Mucosa of descending colon (tissue), 3 donors: ENCODE measurements around the gene TP63. TPM values are rescaled to one million over a fixed set of nuclear protein-coding genes. Genes with fewer than 3 reads are reported as not detected.

Experiments used
- ATAC-seq: fragments of 200-7000 bp; cut with Tn5 transposase; one replicate; pipeline ENCODE4 v1.9.1; 2020; ENCODE audit warnings: mild to moderate bottlenecking, moderate library complexity
- DNase-seq, 3 donors: peaks; one replicate each; pipeline ENCODE4 v3.0.0-alpha.2; 2020
- H3K36me3 ChIP-seq: fragments of 200-600 bp; one replicate; pipeline ENCODE4 v1.8.0; 2021; ENCODE audit warnings: low read depth, mild to moderate bottlenecking
- H3K4me1 ChIP-seq: fragments of 200-600 bp; one replicate; pipeline ENCODE4 v1.8.0; 2021; ENCODE audit warnings: low read depth, mild to moderate bottlenecking
- H3K4me3 ChIP-seq: fragments of 200-600 bp; one replicate; pipeline ENCODE4 v1.8.0; 2021; ENCODE audit warnings: mild to moderate bottlenecking
- H3K9me3 ChIP-seq: fragments of 200-600 bp; one replicate; pipeline ENCODE4 v1.8.0; 2021; ENCODE audit warnings: mild to moderate bottlenecking
- intact Hi-C, 2 donors: fragments of 100-400 bp; cut with DNase I in 1 of 2; cut with micrococcal nuclease in 1 of 2; formaldehyde crosslinking; loops; one replicate each; pipeline versions ENCODE4 v1.11.0 to v1.11.1; 2022; cut with DNase I, micrococcal nuclease
- total RNA-seq, 3 donors: library from RNA; stranded (reverse); fragmentation: NEBNext Ultra II Directional in 2 of 3; extraction: Animal tissue kit (Norgen Biotek cat#: 25700) in 2 of 3; gene quantifications; one replicate each; pipeline versions ENCODE4 v1.2.1 to v1.2.4, GENCODE V29; 2021 to 2023
- TF ChIP-seq, protein P1 (sequence below): fragments of 200-600 bp; IDR thresholded peaks from one replicate; pipeline ENCODE4 v1.8.0; 2022; ENCODE audit warnings: antibody characterized with exemption, mild to moderate bottlenecking
- donor health status: DM: no; HTN: no; CAD: no; lungs with moderate emphysema.
- donor health status: DM: no; HTN: no; CAD: no.
- donor health status: DM: no; HTN: yes; CAD: no.

The TP63 gene
- total RNA-seq, 3 donors from 2014 or later, result 0.31 to 0.57 TPM; not detected in 1

DNA sequence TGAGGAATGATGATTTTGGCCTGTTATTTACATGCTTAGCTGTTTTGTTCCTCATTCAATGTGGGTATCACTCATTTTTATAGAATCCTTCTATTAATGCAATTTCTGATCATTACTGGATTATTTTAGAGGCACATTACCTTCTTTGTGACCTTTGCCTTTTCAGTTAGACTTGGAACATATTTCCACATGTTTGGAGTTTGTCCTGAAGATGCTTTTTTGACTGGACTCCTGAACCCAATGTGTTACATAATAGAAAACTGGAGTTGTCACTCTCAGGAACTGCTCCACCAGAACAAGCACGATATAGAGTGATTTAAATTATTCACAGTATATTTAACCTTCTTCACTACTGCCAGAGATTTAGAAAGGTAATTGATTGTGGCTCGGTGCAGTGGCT, 59.5 kb downstream of the TP63 start:
- H3K4me1 ChIP-seq, result no peaks in the 10 kb centered on the region
- intact Hi-C loops, result no loop called here
- H3K4me3 ChIP-seq, result no peak overlapping the region
- no peaks in the 10 kb centered on the region for H3K9me3 ChIP-seq
- TF ChIP-seq, protein P1, sequence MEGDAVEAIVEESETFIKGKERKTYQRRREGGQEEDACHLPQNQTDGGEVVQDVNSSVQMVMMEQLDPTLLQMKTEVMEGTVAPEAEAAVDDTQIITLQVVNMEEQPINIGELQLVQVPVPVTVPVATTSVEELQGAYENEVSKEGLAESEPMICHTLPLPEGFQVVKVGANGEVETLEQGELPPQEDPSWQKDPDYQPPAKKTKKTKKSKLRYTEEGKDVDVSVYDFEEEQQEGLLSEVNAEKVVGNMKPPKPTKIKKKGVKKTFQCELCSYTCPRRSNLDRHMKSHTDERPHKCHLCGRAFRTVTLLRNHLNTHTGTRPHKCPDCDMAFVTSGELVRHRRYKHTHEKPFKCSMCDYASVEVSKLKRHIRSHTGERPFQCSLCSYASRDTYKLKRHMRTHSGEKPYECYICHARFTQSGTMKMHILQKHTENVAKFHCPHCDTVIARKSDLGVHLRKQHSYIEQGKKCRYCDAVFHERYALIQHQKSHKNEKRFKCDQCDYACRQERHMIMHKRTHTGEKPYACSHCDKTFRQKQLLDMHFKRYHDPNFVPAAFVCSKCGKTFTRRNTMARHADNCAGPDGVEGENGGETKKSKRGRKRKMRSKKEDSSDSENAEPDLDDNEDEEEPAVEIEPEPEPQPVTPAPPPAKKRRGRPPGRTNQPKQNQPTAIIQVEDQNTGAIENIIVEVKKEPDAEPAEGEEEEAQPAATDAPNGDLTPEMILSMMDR, result no peak
- no peaks in the 10 kb centered on the region for H3K36me3 ChIP-seq
- DNase-seq, result no peak
- no peak for ATAC-seq

DNA sequence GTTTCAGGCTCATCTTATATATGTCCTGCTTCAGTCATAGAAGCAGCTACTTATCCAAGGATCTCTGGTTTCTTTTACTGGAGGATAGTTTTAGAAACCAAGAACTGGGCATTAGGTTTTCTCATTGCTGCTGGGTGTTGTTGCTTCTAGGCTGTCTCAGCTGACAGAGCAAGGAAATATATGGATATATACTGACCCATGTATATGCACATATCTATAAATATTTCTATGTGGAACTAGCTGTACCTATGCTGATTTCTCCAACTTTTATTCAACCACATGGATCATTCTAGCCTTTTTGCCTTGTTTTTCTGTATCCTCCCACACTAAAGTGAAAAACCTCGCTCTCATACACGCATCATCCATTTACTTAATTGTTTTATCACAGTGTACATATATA, 64.2 kb downstream of the TP63 start:
- Histone ChIP-seq H3K9me3 (no peaks in the 10 kb centered on the region), H3K4me3 (no peak overlapping the region), H3K36me3 (no peaks in the 10 kb centered on the region), H3K4me1 (no peaks in the 10 kb centered on the region)
- TF ChIP-seq, protein P1, result no peak
- ATAC-seq (no peak), DNase-seq (no peak)
- intact Hi-C loops, result no loop called here

DNA sequence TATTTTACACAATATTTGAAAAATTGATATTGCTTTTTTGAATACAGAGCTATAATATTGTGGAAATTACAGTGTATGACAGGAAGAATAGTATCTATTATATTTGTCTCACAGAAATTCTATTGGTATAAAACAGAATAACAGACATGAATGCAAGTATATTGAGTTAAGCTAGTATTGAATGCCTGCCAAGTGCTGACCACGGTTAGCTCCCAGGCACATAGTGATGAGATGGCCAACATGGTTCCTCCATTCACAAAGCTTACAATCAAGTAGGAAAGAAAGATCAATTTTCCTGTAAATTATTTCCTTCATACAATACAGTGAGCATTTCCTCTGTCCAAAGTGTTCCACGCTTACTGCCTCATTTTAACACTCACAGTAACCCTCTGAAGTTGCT, 67.6 kb downstream of the TP63 start:
- Histone ChIP-seq H3K9me3 (no peaks in the 10 kb centered on the region), H3K4me3 (no peak overlapping the region), H3K36me3 (no peaks in the 10 kb centered on the region), H3K4me1 (no peaks in the 10 kb centered on the region)
- intact Hi-C loops, result no loop called here
- TF ChIP-seq, protein P1, result no peak
- no peak for DNase-seq
- no peak for ATAC-seq

DNA sequence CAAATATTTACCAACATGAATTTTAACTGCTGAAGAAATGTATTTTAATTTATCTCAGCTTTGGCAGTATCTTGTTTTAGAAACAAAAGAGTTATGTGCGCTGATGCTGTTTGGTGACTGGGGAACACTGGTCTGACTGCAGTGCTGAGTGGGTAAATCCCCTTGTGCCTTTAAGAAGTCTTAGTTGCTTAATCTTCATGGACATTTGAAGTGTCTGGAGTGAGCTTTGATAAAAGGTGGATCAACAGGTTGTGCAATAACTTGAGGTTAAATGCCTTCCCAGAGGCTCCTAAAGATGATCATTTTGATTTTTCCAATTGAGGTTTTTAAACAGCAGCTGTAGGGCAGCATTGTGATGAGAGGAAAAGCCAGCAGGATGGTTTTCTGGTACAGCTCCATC, 68.7 kb downstream of the TP63 start:
- intact Hi-C loops, result no loop called here
- TF ChIP-seq, protein P1, result no peak

DNA sequence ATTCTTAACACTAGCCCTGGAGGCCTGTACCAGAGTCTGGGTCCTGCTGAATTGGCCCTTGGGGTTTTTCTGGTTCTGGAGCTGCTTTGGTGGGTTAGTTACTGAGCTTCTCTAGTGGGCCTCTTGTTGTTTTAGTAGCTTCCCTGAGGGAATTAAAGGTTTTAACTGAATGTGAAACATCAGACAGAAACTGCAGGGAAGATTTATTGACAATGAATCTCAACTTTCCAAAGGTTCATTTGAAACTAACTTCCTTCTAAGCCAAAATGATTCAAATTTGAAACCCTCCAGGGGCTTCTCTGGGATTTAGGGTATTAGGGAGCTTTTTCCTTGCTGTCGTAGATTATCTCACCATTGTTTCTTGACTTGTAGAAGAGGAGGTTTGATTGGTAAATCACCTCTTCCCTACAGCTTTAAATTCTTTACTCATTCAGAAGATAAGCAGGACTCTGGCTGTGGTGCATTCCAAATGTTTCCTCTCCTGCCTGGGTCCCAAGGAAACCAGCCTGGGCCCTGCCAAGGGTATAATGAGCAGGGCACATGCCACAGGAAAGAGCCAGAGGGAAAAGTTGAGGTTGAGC, 71.0 kb downstream of the TP63 start:
- no peaks in the 10 kb centered on the region for H3K4me1 ChIP-seq
- H3K4me3 ChIP-seq, result no peak overlapping the region
- no peak for DNase-seq
- ATAC-seq, result no peak
- no peaks in the 10 kb centered on the region for H3K9me3 ChIP-seq
- TF ChIP-seq, protein P1, result no peak
- H3K36me3 ChIP-seq, result no peaks in the 10 kb centered on the region
- intact Hi-C loops, result no loop called here

More for the DNA sequence above, 68.7 kb downstream of the TP63 start:
- H3K4me3 ChIP-seq, result no peak overlapping the region
- no peak for ATAC-seq
- DNase-seq, result no peak
- H3K9me3 ChIP-seq, result no peaks in the 10 kb centered on the region
- H3K4me1 ChIP-seq, result no peaks in the 10 kb centered on the region
- H3K36me3 ChIP-seq, result no peaks in the 10 kb centered on the region

DNA sequence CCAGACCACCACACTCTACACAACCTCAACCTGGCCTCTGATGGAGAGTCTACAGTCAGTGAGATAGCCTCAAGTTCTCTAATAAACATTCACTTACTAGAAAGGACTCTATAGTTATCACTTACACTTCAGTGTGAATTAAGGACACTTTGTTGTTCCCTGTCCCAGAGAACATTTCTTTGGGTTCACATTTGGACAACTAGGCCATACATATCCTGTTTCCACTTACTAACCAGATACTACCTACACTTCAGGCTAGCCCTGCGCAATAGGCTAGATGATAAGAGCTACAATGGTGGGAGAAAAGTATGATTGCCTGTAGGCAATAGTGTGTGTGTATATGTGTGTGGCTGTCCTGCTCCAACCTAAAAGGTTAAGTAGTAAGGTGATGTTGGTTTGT, 72.7 kb downstream of the TP63 start:
- Histone ChIP-seq H3K4me3 (no peak overlapping the region), H3K4me1 (no peaks in the 10 kb centered on the region), H3K36me3 (no peaks in the 10 kb centered on the region), H3K9me3 (no peaks in the 10 kb centered on the region)
- ATAC-seq (no peak), DNase-seq (no peak)
- intact Hi-C loops, result no loop called here
- TF ChIP-seq, protein P1, result no peak
